HFF-Myc (cell line): ENCODE data around the gene KCNH1.

Source experiments
- DNase-seq: peaks from one replicate; pipeline ENCODE4 v3.0.0-alpha.2; 2011; ENCODE audit warnings: low read depth; ENCODE audit errors: extremely low read depth
- H3K4me3 ChIP-seq: replicated peaks from 2 replicates; pipeline ENCODE4 v1.5.1; 2011; ENCODE audit warnings: low read depth, mild to moderate bottlenecking, control low read depth, low read length
- TF ChIP-seq, protein P1 (sequence below): IDR thresholded peaks from 2 replicates; pipeline ENCODE4 v1.5.1; 2012; ENCODE audit warnings: mild to moderate bottlenecking, low read depth, low read length, control low read depth; ENCODE audit errors: missing control alignments

The KCNH1 gene

DNA sequence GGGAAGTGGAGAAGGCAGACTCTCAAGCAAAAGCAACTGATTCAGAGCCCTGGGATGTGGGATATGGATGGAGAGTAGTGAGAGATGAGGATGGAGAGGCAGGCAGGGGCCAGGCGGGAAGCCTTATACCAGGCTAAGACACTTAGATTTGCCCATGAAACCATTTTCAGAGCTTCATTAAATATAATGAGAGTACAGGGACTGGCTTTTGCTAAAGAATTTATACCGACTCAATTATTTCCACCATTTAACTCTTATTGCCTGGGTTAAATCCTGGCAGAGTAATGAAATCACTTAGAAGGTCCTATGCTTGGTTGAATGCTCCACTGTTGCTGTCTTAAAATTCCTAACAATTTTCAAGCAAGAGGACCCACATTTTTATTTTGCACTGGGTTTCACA lies 311.7 kb downstream of the KCNH1 start:
- H3K4me3 ChIP-seq: no peak overlapping the region
- DNase-seq: no peak
- TF ChIP-seq, protein P1, sequence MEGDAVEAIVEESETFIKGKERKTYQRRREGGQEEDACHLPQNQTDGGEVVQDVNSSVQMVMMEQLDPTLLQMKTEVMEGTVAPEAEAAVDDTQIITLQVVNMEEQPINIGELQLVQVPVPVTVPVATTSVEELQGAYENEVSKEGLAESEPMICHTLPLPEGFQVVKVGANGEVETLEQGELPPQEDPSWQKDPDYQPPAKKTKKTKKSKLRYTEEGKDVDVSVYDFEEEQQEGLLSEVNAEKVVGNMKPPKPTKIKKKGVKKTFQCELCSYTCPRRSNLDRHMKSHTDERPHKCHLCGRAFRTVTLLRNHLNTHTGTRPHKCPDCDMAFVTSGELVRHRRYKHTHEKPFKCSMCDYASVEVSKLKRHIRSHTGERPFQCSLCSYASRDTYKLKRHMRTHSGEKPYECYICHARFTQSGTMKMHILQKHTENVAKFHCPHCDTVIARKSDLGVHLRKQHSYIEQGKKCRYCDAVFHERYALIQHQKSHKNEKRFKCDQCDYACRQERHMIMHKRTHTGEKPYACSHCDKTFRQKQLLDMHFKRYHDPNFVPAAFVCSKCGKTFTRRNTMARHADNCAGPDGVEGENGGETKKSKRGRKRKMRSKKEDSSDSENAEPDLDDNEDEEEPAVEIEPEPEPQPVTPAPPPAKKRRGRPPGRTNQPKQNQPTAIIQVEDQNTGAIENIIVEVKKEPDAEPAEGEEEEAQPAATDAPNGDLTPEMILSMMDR: no peak

DNA sequence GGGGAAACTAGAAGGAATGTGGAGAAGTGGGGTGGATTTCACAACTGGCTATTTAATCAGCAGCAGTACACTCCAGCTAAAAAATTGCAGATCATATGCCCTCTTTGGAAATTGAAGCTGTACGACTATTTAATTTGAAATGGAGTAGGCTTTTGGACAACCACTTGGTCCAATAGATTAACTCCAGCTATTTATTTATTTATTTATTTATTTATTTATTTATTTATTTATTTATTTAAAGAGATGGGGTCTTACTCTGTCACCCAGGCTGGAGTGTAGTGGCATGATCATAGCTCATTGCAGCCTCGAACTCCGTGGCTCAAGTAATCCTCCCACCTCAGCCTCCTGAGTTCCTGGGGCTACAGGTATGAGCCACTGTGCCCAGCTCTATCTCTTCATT lies 312.3 kb downstream of the KCNH1 start:
- TF ChIP-seq, protein P1: no peak
- DNase-seq: no peak
- no peak overlapping the region for H3K4me3 ChIP-seq

DNA sequence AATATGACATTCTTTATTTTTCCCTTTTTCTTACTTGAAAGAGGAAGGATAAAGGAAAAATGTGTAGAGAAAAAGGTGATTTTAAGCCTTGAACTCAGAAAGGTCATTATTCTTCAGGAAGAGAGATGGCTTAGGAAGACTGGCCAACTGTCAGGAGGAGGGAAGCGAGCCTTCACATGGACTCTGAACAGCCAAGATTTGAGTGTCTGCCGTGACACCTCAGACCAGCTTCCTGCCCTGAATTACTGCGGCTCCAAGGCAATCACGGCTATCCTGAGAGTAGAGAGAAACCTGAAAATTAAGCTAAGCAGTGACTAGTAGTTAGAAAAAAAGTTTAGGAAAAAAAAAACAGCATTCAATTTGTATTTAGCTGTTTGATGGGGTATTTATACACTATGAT lies 314.7 kb downstream of the KCNH1 start:
- TF ChIP-seq, protein P1: no peak

DNA sequence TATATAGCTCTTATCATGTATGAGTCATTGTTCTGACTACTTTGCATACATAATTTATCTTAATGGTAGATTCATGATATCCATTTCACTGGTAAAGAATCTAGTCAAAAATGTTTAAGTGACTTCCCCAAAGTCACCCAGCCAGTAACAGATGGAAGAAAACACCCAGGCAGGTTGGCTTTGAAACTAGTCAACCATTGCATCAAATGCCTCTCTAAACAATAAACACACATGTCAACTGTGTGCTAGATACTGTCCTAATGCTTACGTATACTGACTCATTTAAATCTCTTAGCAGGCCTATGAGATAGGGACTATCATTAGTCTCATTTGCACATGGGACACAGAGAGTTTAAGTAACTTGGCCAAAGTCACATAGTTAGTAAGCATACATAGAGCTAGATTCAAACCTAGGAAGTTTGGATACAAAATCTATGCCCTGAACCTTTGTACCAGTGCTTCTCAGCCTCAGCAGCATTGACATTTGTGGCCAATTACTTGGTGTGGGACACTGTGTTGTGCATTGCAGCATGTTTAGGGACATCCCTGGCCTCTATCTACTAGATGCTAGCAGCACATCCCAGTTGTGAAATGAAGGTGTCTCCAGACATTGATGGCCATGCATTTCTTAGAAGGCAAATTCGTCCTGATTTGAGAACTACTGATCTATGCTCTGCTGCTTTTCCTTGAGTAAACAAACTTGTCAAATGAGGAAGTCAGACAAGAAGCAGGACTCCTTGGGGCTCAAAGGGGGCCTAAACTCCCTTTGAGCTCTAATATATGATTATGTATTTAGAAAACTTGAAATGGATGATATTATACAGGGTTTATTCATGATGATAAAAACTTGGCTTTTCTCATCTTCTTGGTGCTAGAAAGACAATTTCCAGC lies 316.3 kb downstream of the KCNH1 start:
- H3K4me3 ChIP-seq: no peak overlapping the region
- TF ChIP-seq, protein P1: no peak
- no peak for DNase-seq

More for the DNA sequence above, 314.7 kb downstream of the KCNH1 start:
- DNase-seq: no peak
- H3K4me3 ChIP-seq: no peak overlapping the region

DNA sequence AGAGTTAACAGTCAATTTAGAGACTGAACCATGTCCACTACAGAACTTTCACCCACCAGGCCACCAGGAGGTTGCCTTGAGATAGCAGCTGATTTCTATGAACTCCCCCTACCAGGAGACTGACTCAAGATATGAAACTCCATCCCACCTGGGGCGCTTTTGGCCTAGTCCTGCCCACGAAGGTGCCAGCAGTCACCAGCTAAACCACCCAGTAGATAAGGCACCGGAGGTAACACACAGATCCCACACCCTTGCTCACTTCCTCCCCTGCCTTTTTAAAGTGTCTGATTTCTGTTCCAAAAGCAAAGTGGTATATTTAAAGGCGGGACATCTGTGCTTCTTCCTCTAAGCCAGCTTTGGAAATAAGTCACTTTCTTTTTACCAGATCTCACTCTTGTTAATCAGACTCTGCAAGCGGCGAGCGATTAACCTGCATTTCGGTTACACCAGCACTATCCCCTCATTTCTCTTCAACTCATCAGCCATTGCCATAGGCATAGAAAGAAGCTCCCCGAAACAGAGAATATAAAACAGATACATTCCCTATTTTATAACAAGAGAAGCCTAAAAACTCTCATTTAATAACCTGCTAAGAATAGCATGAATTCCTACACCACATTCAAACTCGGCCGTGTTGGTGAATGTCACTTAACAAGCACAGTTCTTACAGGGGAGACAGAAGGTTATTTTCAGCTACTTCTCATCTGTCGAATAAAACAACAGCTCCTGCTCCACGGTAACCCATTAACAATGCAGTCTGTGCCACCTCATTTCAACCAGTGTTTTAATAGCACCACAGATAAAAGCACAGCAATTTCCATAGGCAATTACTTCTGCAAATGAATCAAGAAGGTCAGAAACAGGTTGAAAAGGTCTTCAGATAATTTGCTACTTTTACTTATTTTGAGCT lies 318.1 kb downstream of the KCNH1 start:
- TF ChIP-seq, protein P1: no peak
- DNase-seq: no peak
- H3K4me3 ChIP-seq: no peak overlapping the region

DNA sequence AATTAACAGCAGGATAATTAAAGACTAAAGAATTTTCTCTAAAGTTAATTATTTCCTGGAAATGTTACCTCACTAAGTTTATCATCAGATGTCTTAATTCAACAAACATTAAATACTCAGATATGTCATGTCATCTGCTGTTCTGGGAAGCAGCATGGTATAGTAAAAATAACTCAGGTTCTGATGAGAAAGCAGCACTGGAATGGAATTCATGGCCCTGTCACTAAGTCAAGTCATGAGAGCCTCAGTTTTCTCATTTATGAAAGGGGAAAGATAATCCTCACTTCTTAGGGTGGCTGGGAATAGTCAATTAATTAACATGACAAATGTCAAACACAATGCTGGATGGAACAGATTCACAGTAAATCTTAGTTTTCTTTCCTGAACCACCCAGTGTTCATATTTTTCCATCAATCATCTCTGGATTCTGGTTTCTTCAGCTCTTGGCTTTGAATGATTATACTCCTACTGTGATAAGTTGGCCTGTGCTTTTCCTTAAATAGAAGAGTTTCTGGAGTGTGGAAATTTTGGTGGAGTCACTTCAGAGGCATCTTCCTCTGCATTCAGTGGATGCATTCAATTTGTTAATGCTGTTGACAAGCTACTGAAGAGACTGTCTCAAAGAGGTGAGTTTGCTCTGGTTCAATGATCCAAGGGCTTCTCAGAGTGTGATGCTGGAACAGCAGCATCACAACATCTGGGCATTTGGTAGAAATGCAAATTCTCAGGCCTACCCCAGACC lies 319.4 kb downstream of the KCNH1 start:
- DNase-seq: no peak
- no peak overlapping the region for H3K4me3 ChIP-seq
- TF ChIP-seq, protein P1: no peak
